HG03066 (cell line): Measurements from ENCODE around the gene ADRA2C.

Experiments used
- ATAC-seq: cut with Tn5 transposase; IDR thresholded peaks from one replicate; pipeline ENCODE4 v1.9.1; 2021; ENCODE audit warnings: low read depth; ENCODE audit not compliant: unreplicated experiment

The ADRA2C gene

GRCh38 chr4:3791910-3792542 lies 25.8 kb downstream of the ADRA2C start:
- ATAC-seq, result no peak

GRCh38 chr4:3792813-3793212 lies 26.6 kb downstream of the ADRA2C start:
- ATAC-seq, result no peak

GRCh38 chr4:3793545-3793944 lies 27.4 kb downstream of the ADRA2C start:
- ATAC-seq, result no peak

DNA sequence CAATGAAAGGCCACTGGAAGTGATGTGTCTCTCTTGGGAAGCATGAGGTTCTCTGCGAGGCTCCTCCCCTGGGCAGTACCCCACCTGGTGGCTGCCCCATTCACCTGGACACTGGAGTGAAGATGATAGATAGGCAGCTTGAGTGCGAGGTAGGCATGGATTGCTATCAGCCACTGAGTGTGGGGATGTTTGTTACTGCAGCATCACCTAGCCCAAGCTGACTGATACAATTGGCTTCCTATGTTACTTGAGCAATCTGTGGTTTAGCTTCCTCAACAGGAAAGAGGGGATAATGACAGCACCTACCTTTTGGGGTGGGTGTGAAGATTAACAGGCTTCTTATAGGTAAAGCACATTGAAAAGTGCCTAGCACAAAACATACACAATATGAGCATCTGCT lies 30.8 kb downstream of the ADRA2C start:
- ATAC-seq, result no peak

DNA sequence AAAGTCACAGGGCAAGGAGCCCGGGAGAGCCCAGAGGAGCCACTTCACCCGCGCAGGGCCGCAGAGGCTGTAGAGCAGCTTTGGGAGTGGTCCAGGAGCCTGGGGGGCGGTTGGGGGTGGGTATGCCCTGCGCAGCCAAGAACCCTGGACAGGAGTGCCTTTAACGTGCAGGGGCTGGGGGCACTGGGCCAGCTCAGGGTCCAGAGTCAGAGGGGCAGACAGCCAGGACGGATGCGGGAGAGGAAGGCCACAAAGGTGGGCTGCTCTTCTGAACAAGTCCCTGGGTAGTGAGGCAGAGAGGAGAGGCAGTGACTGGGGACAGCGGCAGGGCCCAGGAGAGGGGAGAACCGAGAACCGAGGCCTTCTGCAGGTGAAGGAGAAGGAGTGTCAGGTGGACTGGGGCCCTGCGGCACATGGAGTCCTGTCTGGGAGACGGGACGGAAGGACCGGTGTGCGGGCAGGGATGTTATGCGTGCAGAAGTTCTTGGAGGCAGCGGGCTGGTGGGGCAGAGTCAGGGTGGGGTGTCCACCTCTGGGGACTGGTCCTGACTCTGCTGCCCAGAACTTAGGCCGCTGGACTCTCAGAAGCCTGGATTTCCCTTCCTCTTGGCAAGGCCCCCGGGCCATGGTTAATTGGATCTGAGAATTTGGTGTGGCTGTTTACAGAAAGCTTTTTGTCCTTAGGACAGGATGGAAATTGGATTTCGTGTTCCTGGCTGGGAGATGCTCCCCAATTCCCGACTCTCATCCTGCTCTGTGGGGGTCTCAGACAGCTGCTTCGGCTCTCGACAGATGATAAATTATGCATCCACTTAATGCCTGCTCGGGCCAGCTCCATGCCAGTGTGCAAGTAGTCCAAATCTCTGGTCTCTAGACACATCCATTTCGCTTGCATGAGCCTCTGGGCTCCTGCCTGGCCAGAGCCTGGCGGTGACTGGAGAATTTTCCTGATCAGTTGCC lies 31.9 kb downstream of the ADRA2C start:
- no peak for ATAC-seq

DNA sequence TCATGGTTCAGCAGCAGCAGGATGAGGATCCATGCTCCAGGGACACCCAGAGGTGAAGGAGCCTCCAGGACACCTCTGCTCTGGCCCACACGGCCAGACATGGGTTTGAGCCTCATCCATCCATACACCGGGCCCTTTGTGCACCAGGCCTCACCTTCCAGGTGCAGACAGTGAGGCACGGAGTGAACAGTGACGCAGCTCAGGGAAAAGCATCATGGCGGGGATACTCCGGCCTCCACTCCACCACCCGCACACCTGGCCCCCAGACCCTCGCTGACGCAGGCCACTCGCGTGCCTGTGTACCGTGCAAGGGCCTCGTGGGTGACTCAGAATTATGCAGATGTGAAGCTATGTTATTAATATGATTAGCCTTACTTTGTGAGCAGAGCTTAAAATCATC lies 33.3 kb downstream of the ADRA2C start:
- no peak for ATAC-seq

DNA sequence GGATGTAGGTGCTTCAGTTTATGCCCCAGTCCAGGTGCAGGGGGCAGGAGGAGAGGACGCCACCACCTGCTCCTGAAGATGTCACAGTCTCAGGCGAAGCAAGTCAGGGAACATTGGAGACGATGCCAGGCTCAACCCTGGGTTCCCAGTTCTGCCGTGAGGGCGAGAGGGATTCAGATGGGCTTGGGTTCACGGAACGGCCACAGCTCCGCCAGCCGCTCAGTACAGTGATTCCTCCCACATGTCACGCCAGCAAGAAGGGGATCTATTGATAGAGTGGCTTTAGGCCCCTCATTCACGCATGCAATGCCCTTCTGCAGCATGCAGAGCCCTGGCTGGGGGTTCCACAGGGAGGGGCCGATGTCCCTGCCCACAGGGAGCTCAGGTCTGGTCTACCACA lies 34.2 kb downstream of the ADRA2C start:
- ATAC-seq, result no peak

DNA sequence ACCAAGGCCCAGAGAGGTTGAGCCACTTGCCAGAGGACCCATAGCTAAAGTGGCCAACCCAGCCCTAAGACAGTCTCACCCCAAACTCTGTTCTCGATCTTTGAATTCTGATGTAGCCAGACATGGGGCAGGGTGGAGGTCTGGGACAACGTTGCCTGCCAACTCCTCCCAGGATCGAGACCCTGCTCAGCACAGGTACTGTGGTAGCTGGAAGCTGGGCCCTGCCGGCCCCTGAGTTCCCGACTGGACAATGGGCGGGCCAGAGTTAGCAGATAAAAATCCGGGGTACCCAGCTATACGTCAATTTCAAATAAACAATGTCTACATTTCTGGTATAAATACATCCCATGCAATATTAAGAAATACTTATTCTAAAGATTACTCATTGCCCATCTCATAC lies 35.3 kb downstream of the ADRA2C start:
- ATAC-seq, result no peak

DNA sequence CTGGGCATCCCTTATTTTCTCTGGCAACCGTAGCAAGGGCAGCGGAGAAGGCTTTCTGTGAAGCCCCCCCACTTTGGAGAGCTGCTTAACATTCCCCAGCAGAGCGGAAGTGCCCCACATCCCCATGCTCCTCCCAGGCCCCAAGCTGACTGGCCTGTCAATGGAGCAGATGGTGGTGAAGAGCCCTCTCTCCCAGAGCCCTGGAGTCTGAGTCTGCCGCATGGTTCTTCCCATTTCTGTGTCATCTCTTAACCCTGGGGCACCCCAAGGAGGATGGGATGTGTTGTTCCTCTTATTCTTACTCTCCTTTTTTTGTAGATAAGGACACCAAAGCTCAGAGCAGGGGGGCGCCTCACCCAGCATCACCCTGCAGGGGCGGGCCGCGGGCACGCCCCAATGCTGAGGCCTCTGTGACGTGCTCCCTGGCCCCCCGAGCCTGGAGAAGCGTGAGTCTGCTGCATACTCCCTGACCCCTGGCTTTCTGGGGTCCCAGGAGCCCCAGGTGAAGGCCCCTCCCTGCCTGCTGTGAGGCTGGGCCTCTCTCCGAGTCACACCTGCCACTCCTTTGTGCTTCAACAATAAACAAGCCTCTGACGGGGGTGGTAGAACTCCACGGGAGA lies 35.9 kb downstream of the ADRA2C start:
- no peak for ATAC-seq

- ATAC-seq, result no peak
These were observed 36.6 kb downstream of the ADRA2C start for GRCh38 chr4:3802571-3803474.

GRCh38 chr4:3803475-3803847 lies 37.3 kb downstream of the ADRA2C start:
- no peak for ATAC-seq

DNA sequence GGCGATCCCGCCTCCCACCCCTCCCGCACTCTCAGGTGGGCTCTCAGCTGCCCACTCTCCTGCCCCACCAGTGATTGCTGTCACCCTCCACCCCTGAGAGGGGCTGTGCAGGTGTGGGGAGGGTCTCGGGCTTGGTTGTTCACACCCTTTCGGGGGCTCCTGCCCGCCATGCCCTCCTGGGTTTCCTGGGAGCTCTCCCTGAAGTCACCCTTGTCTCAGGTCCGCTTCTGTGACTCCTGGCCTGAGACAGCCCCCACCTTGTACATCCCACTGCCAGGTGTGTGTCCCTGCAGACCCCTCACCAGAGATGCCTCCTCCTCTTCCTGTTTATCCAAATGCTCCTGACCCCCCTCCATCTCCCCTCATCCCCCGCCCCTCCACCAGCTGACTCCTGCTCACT lies 37.8 kb downstream of the ADRA2C start:
- no peak for ATAC-seq

GRCh38 chr4:3805026-3805425 lies 38.8 kb downstream of the ADRA2C start:
- no peak for ATAC-seq

- ATAC-seq, result no peak
These were observed 39.5 kb downstream of the ADRA2C start for GRCh38 chr4:3805731-3806130.

- ATAC-seq, result no peak
These were observed 41.1 kb downstream of the ADRA2C start for GRCh38 chr4:3807311-3807710.

DNA sequence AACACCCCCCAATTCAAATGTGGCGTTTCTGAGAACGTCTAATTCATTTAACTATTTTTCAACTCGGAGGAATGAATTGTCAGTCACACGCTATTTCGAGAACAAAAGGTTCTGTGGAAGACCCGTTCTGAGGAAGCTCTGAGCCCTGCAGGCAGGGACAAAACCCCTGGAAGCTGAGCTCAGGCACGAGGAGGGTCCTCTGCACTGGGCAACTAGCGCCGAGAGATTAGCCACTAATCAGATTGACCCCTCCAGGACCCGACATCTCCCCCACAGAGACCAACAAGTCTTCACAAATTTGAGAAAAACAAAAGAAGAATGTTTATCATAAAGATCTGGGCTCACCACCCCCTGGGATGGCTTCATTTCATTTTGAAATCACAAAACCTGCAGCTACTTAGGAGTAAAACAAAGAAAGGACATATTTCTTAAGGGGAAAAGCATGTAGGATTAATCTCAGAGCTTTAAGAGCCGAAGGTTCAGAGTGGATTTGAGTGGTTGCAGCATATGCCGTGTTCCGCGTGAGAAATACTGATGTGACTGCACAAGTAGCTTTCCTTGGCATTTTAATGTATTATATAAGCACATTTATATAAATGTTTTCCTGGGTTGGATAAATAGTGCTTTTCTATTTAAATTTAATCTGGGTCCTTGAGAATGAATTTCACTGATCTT lies 41.8 kb downstream of the ADRA2C start:
- no peak for ATAC-seq

- no peak for ATAC-seq
These were observed 42.4 kb downstream of the ADRA2C start for GRCh38 chr4:3808597-3808996.

- no peak for ATAC-seq
These were observed 42.8 kb downstream of the ADRA2C start for GRCh38 chr4:3809028-3809427.

GRCh38 chr4:3809451-3810110 lies 43.4 kb downstream of the ADRA2C start:
- no peak for ATAC-seq
